Measurements from ENCODE around the gene FBXO17. TPM values are rescaled to one million over a fixed set of nuclear protein-coding genes. Genes with fewer than 3 reads are reported as not detected.

FBXO17 gene
- total and polyA plus RNA-seq, 2 of the 13 experiments (the other 11 are each of a cell fraction or from before 2014, with no cell fraction given), result 22.1 to 58.7 TPM

DNA sequence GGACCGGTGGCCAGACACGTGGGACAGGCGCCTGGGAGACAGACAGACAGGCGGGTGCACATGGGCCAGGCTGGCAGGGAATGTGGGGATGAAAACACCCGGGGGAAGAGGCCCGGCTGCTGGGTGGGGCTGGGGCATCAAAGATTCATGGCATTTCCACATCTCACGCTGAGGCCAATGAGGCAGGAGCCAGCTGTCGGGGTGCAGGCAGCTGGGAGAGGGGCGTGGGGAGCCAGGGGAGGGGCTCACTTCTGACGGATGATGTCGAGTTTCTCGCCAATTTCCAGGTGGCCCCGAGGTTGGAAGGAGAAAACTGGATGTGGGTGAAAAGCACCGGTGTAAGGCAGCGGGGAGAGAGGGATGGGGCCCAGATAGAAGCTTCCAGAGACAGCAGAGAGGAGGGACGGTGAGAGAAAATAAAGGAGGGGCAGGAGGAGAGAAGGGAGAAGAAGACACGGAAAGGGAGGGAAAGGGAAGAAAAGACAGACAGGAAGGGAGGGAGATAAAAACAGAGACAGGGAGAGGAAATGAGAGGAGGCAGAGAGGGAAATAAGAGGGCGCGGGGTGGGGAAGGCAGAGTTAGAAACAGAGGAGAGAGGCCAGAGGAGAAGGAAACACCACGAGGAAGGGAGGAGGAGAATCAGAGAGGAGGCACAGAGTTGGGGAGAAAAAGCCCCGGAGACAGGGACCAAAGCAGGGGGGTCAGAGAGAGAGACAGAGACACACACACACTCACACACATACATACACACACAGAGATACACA lies 55.5 kb downstream of the FBXO17 start:
- no peak for ATAC-seq
- Histone ChIP-seq H2AFZ (ENCODE audit: low read length) (no peak overlapping the region), H3K4me3 (replicated peaks in 1 of 3; ENCODE audit: insufficient read depth in 1 of 3, low read depth in 2 of 3, low read length in 3 of 3) (no peak overlapping the region), H4K20me1 (ENCODE audit: insufficient read depth, low read length) (no peaks in the 10 kb centered on the region), H3K27me3 (ENCODE audit: control insufficient read depth in 1 of 2, insufficient read depth in 2 of 2, low read length in 2 of 2) (no peaks in the 10 kb centered on the region), H3K4me1 (ENCODE audit: insufficient read depth, low read length) (peaks cover 12% of the 10 kb centered on the region), H3K79me2 (ENCODE audit: insufficient read depth, low read length) (no peaks in the 10 kb centered on the region), H3K27ac (ENCODE audit: extremely low read length, insufficient read depth, low read length) (no peak overlapping the region), H3K9me3 (ENCODE audit: low read length) (no peaks in the 10 kb centered on the region), H3K4me2 (ENCODE audit: low read depth, low read length) (no peak overlapping the region), H3K36me3 (replicated peaks in 1 of 2; ENCODE audit: control insufficient read depth in 1 of 2, insufficient read depth in 2 of 2, low read length in 2 of 2) (peaks cover 8 to 23% of the 10 kb centered on the region in 2 experiments), H3K9ac (ENCODE audit: insufficient read depth, low read depth, low read length) (no peak overlapping the region)
- 92% methylated on average over 21 of the region's 21 CpGs for WGBS (ENCODE audit: low lambda C conversion rate)
- CTCF ChIA-PET (ENCODE audit: low intra/inter-chr PET ratio, low total read pairs), result no interaction called here
- in situ Hi-C loops (cut with HindIII; ENCODE audit: extremely low pct_ligation_motif_present, low pct_unique_long_range_greater_than_20kb) (loop anchor here (25.0 kb wide), 1 partner anchor 183 kb away; the partner anchor contains the start of gene CAPN12), intact Hi-C loops (cut with micrococcal nuclease; ENCODE audit: unreplicated experiment) (no loop called here)
- no peak for FAIRE-seq
- no peak for DNase-seq (ENCODE audit: low spot score)
- TF ChIP-seq ZNF672 (CRISPR knock-in tag; IDR thresholded peaks at IDR 0.05), result no peak
- TF ChIP-seq REL (CRISPR knock-in tag; conservative IDR thresholded peaks at IDR 0.05), result no peak
- peak; percentile 81 for TF ChIP-seq AGO2 (optimal IDR thresholded peaks at IDR 0.05; ENCODE audit: low read depth, low read length)
- no peak for TF ChIP-seq ARNT (IDR thresholded peaks at IDR 0.05)
- TF ChIP-seq, protein P1, sequence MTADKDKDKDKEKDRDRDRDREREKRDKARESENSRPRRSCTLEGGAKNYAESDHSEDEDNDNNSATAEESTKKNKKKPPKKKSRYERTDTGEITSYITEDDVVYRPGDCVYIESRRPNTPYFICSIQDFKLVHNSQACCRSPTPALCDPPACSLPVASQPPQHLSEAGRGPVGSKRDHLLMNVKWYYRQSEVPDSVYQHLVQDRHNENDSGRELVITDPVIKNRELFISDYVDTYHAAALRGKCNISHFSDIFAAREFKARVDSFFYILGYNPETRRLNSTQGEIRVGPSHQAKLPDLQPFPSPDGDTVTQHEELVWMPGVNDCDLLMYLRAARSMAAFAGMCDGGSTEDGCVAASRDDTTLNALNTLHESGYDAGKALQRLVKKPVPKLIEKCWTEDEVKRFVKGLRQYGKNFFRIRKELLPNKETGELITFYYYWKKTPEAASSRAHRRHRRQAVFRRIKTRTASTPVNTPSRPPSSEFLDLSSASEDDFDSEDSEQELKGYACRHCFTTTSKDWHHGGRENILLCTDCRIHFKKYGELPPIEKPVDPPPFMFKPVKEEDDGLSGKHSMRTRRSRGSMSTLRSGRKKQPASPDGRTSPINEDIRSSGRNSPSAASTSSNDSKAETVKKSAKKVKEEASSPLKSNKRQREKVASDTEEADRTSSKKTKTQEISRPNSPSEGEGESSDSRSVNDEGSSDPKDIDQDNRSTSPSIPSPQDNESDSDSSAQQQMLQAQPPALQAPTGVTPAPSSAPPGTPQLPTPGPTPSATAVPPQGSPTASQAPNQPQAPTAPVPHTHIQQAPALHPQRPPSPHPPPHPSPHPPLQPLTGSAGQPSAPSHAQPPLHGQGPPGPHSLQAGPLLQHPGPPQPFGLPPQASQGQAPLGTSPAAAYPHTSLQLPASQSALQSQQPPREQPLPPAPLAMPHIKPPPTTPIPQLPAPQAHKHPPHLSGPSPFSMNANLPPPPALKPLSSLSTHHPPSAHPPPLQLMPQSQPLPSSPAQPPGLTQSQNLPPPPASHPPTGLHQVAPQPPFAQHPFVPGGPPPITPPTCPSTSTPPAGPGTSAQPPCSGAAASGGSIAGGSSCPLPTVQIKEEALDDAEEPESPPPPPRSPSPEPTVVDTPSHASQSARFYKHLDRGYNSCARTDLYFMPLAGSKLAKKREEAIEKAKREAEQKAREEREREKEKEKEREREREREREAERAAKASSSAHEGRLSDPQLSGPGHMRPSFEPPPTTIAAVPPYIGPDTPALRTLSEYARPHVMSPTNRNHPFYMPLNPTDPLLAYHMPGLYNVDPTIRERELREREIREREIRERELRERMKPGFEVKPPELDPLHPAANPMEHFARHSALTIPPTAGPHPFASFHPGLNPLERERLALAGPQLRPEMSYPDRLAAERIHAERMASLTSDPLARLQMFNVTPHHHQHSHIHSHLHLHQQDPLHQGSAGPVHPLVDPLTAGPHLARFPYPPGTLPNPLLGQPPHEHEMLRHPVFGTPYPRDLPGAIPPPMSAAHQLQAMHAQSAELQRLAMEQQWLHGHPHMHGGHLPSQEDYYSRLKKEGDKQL (CRISPR knock-in tag; IDR thresholded peaks at IDR 0.05; ENCODE audit: low read depth), result no peak
- no peak for TF ChIP-seq ZBTB7A (CRISPR knock-in tag; IDR thresholded peaks at IDR 0.05)
- no peak for TF ChIP-seq BRD4 (CRISPR knock-in tag; IDR thresholded peaks at IDR 0.05)
- POLR2A ChIA-PET, result no interaction called here
- BruUV-seq (replicated peaks), result no TSS peak
